A673 (cell line): ENCODE results near the gene ILKAP. TPM values are rescaled to one million over a fixed set of nuclear protein-coding genes. Genes with fewer than 3 reads are reported as not detected.

Experiments
- BruUV-seq: library from RNA; stranded (reverse); fragments of 400-500 nt; replicated peaks from 2 replicates; lab custom pipeline; 2021; lab: Mats Ljungman, UMichigan
- CTCF ChIA-PET: fragments of 300-600 bp; sonication (Branson Sonifier 250); formaldehyde crosslinking; loops from one replicate; lab custom pipeline; 2022; ENCODE audit warnings: antibody characterized with exemption; lab: Charles Lee
- POLR2A ChIA-PET: fragments of 300-600 bp; sonication (Branson Sonifier 250); formaldehyde crosslinking; loops from one replicate; lab custom pipeline; 2022; ENCODE audit warnings: antibody characterized with exemption; ENCODE audit not compliant: low non-redundant PET; lab: Charles Lee
- DNase-seq: peaks from one replicate; pipeline ENCODE4 v3.0.0-alpha.2; 2015; ENCODE audit warnings: low spot score
- H3K27ac ChIP-seq: fragments of 200-600 bp; sonication (generic); 2 replicates; pipeline ENCODE4 v1.5.1; 2016; ENCODE audit warnings: mixed run types, low read depth, mild to moderate bottlenecking, mixed read lengths, antibody characterized with exemption, low read length; ENCODE audit not compliant: poor library complexity, severe bottlenecking
- H3K27me3 ChIP-seq: fragments of 200-600 bp; sonication (generic); replicated peaks from 2 replicates; pipeline ENCODE4 v1.6.1; 2017; ENCODE audit warnings: mixed run types, low read depth, mild to moderate bottlenecking, mixed read lengths, antibody characterized with exemption, low read length; ENCODE audit not compliant: insufficient read depth, poor library complexity
- H3K36me3 ChIP-seq: fragments of 200-600 bp; sonication (generic); 2 replicates; pipeline ENCODE4 v1.6.1; 2016; ENCODE audit warnings: mixed run types, mild to moderate bottlenecking, mixed read lengths, antibody characterized with exemption, low read length; ENCODE audit not compliant: insufficient read depth, poor library complexity, severe bottlenecking
- H3K4me1 ChIP-seq: fragments of 200-600 bp; sonication (generic); 2 replicates; pipeline ENCODE4 v1.6.1; 2017; ENCODE audit warnings: mixed run types, mild to moderate bottlenecking, mixed read lengths, antibody characterized with exemption, low read length; ENCODE audit not compliant: insufficient read depth, poor library complexity, severe bottlenecking
- H3K4me3 ChIP-seq: fragments of 200-600 bp; sonication (generic); 2 replicates; pipeline ENCODE4 v1.5.1; 2016; ENCODE audit warnings: low read depth, mixed run types, mild to moderate bottlenecking, mixed read lengths, low read length; ENCODE audit not compliant: poor library complexity, severe bottlenecking
- H3K9me3 ChIP-seq: fragments of 200-600 bp; sonication (generic); 2 replicates; pipeline ENCODE4 v1.6.1; 2016; ENCODE audit warnings: mixed run types, low read depth, mild to moderate bottlenecking, mixed read lengths, antibody characterized with exemption, low read length; ENCODE audit not compliant: poor library complexity, severe bottlenecking
- EZH2 ChIP-seq: fragments of 200-600 bp; sonication (generic); IDR thresholded peaks from 2 replicates; pipeline ENCODE4 v1.6.1; 2017; ENCODE audit warnings: borderline replicate concordance, low read depth, mild to moderate bottlenecking, mixed read lengths, antibody characterized with exemption, low read length; ENCODE audit not compliant: poor library complexity, severe bottlenecking
- intact Hi-C: fragments of 100-400 bp; cut with micrococcal nuclease; formaldehyde crosslinking; loops from one replicate; pipeline ENCODE4 v1.10.0; 2022; ENCODE audit not compliant: unreplicated experiment
- total RNA-seq: library from RNA; stranded (reverse); gene quantifications from 2 replicates; pipeline ENCODE4 v1.2.3, GENCODE V29; 2021
- TF ChIP-seq, protein P1 (sequence below): fragments of 300-800, 200-600 bp; sonication (generic); conservative IDR thresholded peaks from 2 replicates; pipeline ENCODE4 v1.5.1; 2017; ENCODE audit warnings: low read depth, mild to moderate bottlenecking, antibody characterized with exemption, low read length, moderate library complexity, mixed read lengths

The ILKAP gene
- total RNA-seq, 1 experiment from 2014 or later: 71.6 TPM

DNA sequence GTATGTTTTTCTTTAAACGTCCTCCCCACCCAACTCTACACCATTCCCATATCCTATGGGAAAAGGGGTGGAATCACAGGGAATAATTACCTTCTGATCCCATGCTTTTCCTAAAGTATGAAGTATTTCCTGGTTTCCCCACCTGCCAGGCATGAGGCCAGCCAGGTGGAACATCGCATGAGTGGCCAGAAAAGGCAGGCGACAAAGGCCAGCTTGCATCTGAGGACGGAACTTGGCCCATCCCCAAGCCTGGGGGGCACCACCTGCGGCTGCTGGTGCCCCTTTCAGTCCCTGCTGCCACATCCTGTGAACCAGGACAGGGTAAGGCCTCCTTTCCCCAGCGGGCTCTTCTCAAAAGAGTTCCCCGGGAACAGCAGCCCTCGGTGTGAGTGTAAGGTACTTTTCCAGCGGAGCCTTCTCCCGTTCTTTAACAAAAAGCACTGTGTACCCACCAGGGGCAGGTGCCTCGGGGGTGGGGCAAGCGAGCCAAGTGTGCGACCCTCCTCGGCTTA, 45.9 kb downstream of the ILKAP start:
- Histone ChIP-seq H3K27me3 (no peaks in the 10 kb centered on the region), H3K4me3 (no peak overlapping the region), H3K27ac (no peak overlapping the region), H3K36me3 (no peaks in the 10 kb centered on the region), H3K9me3 (no peaks in the 10 kb centered on the region), H3K4me1 (no peaks in the 10 kb centered on the region)
- intact Hi-C loops: no loop called here
- ChIA-PET POLR2A (no interaction called here), CTCF (no interaction called here)
- TF ChIP-seq, protein P1, sequence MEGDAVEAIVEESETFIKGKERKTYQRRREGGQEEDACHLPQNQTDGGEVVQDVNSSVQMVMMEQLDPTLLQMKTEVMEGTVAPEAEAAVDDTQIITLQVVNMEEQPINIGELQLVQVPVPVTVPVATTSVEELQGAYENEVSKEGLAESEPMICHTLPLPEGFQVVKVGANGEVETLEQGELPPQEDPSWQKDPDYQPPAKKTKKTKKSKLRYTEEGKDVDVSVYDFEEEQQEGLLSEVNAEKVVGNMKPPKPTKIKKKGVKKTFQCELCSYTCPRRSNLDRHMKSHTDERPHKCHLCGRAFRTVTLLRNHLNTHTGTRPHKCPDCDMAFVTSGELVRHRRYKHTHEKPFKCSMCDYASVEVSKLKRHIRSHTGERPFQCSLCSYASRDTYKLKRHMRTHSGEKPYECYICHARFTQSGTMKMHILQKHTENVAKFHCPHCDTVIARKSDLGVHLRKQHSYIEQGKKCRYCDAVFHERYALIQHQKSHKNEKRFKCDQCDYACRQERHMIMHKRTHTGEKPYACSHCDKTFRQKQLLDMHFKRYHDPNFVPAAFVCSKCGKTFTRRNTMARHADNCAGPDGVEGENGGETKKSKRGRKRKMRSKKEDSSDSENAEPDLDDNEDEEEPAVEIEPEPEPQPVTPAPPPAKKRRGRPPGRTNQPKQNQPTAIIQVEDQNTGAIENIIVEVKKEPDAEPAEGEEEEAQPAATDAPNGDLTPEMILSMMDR: no peak
- no peak for TF ChIP-seq EZH2
- no peak for DNase-seq
- BruUV-seq: no TSS peak

DNA sequence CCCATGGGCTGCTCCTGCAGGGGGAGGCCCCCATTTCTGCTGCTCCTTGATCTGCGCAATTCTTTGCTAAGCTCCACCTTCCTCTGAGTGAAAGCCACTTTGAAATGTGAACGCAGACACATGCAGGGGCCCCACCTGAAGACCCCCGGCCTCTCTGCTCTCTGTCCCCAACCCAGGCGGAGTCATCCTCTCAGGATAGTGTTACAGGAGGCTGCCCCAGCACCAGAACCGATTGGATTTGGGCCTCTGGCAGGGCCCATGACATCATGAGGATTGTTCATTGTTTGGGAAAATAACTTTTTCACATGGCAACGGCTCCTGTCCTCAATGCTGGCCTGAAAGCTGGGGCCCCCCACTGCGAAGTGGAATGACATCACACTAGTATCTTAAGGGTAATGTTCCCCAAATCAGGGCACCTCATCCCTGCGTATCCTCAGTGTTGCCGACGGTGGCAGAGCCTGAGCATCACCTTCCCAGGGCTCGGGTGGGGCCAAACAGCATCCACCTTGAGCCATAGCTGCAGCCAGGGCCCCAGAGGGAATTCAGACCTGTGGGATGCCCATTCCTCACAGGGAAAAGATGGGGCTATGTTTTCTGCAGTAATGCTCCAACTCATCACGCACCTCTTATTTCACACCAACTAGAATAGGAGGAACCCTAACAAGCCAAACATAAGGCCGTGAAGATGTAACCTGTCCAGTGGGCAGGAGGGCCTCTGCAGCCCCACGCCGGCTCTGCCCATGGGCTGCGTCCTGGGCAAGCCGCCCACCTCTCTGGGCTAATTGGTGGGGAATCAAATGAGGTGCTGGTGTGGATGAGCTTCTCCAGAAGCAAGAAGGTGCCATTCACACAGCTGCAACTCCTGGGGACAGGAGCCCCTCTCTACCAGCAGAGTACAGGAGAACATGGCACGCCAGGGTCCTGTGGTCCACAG, 47.5 kb downstream of the ILKAP start:
- no peak for DNase-seq
- POLR2A ChIA-PET: no interaction called here
- no peaks in the 10 kb centered on the region for H3K4me1 ChIP-seq
- H3K9me3 ChIP-seq: no peaks in the 10 kb centered on the region
- H3K27ac ChIP-seq: no peak overlapping the region
- TF ChIP-seq, protein P1: no peak
- no peaks in the 10 kb centered on the region for H3K36me3 ChIP-seq
- H3K4me3 ChIP-seq: no peak overlapping the region
- CTCF ChIA-PET: no interaction called here
- no peaks in the 10 kb centered on the region for H3K27me3 ChIP-seq
- no TSS peak for BruUV-seq
- intact Hi-C loops: no loop called here

DNA sequence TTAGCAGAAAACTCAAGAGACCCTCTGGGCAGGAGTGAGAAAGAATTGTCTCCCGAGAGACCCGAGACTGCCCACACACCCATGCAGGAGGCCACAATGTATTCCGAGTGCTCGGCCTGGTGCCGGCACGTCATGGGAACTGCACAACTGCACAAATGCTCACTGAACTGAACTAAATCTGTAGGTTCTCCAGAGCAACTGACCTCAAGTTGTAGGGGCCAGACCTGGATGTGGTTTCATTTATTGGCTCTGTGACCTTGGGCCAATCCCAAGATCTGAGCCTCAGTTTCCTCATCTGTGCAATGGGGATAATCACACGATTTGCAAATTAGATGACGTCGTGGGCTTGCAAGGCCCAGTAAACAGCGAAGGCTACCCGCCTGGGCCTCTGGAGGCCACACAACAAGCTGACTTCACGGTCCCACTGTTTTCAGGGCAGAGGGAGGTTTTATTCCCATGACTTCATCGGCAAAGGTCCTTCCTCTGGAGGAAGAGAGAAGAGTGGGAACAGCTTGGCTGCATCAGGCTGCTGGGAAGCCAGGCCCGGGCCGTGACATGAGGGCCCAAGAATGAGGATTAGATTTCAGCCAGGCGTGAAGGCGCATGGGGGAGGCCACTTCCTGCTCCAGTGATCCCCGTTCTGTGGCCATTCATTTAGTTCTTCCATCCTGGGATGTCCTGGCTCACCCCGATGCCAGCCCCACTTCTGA, 48.3 kb downstream of the ILKAP start:
- Histone ChIP-seq H3K27me3 (no peaks in the 10 kb centered on the region), H3K36me3 (no peaks in the 10 kb centered on the region), H3K9me3 (no peaks in the 10 kb centered on the region), H3K27ac (no peak overlapping the region), H3K4me3 (no peak overlapping the region), H3K4me1 (no peaks in the 10 kb centered on the region)
- intact Hi-C loops: no loop called here
- CTCF ChIA-PET: no interaction called here
- DNase-seq: no peak
- TF ChIP-seq, protein P1: no peak
- TF ChIP-seq EZH2: no peak
- POLR2A ChIA-PET: no interaction called here
- no TSS peak for BruUV-seq
